Dermis blood vessel endothelial cell (primary cell): Measurements from ENCODE around the gene CBX7. TPM values are rescaled to one million over a fixed set of nuclear protein-coding genes. Genes with fewer than 3 reads are reported as not detected.

Experiments used
- DNase-seq: peaks from one replicate; pipeline ENCODE4 v3.0.0; 2010
- total RNA-seq: library from RNA; depleted of rRNA; stranded (reverse); fragments of >200 nt; gene quantifications from 2 replicates; pipeline ENCODE4 v1.2.3, GENCODE V29; 2014

Gene CBX7
- total RNA-seq: 6.4 and 9.5 TPM in 2 replicates

- peak; percentile 87 for DNase-seq
Observed at GRCh38 chr22:39152511-39153219, at the start of gene CBX7. Gene CBX7, minus strand, starts transcription at chr22:39152680. Its CDS starts 236 bp downstream, at chr22:39152444.

DNA sequence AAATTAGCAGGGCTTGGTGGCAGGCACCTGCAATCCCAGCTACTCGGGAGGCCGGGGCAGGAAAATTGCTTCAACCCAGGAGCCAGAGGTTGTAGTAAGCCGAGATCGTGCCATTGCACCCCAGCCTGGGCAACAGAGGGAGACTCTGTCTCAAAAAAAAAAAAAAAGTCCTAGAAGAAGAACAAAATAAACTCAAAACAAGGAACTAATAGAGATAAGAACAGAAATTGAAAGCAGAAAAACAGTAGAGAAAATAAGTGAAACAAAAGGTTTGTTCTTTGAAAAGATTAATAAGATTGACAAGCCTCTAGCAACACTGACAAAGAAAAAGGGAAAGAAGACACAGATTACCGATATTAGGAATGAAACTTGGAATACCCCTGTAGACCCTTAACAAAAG is 45.1 kb upstream of the CBX7 start:
- no peak for DNase-seq

DNA sequence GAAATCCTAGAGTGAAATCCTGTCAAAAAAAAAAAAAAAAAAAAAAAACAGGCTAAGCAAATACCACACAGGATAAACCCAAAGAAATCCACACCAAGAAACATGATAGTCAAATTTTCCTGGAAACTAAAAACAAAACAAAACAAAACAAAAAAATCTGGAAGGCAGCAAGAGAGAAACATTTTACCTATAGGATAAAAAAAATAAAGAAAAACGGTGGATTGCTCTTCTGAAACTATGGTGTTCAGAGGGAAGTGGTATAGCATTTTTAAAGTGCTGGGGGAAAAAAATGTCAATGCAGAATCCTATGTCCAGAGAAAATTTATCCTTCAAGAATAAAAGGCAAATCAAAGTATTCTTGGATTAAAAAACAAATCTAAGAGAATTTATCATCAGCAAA is 41.6 kb upstream of the CBX7 start:
- DNase-seq: no peak

- DNase-seq: no peak
Observed at GRCh38 chr22:39188809-39189208, 36.3 kb upstream of the CBX7 start.

DNA sequence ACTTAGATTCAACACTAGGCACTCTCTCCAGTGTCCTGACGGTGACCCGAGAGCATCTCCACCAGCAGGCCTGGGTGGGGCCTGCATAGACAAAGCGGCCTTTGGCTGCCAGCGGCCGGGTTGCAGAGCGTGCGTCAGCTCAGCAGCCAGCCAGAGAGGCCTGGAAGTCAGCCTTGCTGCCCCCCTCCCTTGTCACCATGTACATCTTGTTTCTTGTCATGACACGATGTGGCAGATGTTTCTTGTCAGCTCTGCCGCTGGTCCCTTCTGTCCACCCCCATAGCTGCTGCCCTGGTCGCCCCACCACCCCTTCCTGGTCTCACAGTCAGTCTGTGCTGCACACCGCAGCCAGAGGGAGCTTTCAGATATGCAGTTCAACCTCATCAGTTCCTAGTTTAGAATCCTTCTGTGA is 33.1 kb upstream of the CBX7 start:
- DNase-seq: peak; percentile 34

DNA sequence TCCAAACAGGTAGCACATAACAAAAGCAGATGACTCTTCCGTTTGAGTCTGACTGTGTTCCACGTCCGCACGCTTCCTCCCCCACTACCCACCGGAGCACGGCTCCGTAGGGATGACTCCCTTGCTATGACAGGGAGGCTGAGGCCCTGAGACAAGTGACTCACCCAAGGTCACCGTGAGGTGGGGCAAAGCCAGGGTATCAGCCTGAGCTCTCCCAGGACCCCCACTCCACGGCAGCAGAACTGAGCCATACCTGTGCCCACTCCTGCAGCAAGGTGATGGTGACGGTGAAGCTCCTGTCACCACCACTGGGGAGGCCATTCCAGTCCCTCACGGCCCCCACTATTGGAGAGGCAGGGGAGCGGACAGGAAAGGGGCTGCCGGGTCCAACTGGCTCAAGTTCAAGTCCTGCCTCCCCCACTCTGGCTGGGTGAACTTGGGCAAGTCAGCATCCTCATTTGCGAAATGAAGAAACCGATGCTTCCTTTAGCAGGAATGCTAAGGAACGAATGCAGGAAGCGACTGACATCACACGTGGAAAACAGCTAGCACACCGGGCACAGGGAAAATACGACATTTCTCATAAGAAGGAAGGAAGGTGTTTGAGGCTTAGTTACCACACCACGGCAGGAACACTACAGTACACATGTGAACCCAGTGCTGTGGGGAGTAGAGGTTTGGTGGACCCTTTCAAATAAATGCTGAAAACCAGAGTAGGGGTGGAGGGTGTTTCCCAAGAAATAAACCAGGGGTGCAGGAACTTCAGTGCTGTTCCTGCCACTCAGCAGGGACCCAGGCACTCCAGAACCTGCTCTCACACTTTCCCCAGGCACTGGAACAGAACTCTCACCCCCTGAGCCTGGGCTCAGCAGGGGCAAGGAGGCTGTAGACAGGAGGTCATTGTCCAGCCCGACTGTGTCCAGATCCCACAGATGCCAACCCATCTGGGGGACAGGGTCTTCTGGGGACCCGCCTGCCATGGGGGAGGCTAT is 32.4 kb upstream of the CBX7 start:
- peak; percentile 87 for DNase-seq

- DNase-seq: peak; percentile 92
Observed at GRCh38 chr22:39183991-39184585, 31.6 kb upstream of the CBX7 start.

DNA sequence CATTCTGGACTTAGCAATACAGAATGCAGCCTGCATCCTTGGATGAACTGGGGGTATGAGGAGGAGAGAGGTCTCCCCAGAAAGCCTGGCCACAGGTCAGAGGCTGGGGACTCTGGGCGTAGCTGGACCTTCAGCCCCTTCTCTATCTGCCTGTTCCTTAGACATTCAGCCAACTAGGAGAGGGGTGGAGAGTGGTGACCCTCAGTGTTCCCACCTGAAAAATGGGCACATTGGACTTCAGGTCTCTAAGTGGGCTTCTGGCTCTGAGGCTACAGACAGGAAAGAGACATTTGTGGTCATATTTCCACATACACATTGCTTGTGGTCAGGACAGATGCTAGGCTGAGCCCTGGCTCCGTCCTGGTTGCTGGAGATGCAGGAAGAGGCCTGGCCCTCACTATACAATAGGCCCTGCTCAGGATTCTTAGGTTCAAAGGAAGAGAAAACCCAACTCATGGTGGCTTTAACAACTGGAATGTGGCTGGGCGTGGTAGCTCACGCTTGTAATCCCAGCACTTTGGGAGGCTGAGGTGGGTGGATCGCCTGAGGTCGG is 30.1 kb upstream of the CBX7 start:
- no peak for DNase-seq

DNA sequence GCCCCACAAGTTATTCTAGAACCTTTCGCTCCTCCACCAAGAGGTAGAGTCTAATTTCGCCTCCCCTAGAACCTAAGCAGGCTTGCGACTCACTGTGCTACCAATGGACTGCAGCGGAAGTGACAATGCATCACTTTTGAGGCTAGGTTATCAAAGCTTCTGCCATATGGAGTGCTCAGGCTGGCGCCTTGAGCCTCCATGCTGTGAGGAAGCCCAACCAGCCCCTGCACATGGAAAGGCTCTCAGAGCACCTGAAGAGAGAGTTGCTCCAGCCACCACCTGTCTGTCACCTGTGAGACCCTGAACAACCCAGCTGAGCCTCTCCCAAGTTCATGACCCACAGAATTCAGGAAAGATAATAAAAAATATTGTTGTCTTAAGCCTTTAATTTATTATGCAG is 29.3 kb upstream of the CBX7 start:
- no peak for DNase-seq

GRCh38 chr22:39181356-39181755 is 28.9 kb upstream of the CBX7 start:
- DNase-seq: no peak

DNA sequence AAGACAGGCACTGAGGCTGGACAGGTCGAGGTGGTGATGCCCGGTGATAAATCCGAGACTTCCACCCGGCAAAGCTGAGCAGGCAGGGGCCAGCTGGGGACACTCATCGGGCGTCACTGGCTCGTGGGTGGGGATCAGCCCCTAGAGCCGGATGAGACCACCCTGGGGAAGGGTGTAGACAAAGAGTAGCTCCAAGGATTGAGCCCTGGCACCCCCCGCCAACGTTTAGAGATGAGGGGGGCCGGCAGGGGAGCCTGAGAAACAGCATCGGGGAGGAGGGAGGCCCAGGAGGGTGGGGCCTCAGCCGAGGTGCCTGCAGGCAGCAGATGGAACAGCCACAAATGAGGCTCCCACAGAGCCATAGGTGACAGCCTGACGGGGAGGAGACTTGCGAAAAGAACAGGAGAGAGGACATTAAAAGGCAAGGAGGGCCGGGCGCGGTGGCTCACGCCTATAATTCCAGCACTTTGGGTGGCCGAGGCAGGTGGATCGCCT is 27.4 kb upstream of the CBX7 start:
- no peak for DNase-seq

GRCh38 chr22:39179401-39179827 is 26.9 kb upstream of the CBX7 start:
- no peak for DNase-seq

- peak; percentile 93 for DNase-seq
Observed at GRCh38 chr22:39178206-39179111, 26.0 kb upstream of the CBX7 start.

DNA sequence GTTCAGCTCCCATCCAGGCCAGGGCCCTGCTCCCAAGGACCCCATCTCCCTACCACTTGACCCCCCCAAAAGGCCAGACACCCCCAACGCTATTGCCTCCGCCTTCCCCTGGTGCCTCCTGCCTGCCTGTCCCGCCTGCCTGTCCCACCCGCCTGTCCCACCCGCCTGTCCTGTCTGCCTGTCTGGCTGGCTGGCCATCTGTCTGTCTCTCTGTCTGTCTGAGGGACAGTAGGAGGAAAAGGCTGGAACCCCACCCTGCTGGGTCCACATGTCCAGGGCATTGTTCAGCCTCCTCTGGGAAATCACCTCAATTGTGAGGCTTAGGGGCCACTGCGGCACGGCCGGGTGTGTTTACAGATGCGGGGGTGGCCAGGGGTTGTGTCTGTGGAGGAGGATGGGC is 25.3 kb upstream of the CBX7 start:
- peak; percentile 69 for DNase-seq

DNA sequence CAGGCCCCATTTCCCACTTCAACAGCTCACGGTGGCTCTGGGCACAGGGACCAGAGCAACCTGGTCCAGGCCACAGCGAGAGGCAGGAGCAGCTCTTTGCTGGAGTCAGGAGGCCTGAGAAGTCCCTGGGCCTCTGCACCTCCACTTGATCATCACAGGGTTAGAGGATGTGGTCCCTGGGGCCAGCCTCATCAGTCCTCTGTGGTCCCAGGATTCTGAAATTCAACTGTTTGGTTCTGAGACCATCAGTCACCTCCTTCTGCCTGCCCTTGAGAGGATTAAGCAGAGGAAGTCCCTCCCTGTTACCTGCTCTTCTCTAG is 24.9 kb upstream of the CBX7 start:
- DNase-seq: peak; percentile 23

DNA sequence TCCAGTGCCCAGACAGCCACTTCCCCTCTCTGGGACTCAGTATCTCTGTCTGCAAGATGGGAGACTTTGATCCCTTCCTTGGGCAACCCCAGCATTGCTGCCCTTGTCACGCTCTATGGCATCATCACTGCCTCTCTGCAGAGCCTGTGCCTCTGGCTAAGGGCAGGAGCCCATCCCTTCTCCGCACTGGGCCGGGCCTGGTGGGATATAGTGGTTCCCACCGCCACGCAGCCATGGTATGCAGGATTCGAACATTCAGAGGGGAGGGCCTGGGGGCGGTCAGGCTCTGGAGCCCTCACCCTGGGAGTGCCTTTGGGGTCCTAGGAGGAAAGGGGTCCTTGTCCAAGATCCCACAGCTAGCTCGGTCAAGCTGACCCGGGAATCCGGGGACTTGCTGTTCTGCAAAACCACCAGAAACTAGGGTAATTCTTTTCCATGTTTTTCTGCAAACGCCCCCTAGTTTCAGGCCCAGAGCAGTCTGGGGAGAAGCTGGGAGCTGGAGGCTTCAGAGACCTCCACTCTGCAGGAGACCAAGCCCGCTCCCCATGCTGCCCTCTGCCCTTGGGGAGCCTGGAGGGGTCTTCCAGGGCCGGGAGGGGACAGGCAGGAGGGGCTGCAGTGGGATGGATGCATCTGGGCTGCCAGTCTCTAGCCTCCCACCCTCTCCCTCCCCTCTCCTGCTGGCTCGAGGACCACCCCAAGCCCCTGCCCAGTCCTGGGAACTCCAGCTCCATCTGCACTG is 24.4 kb upstream of the CBX7 start:
- DNase-seq: peak; percentile 26

- DNase-seq: peak; percentile 92
Observed at GRCh38 chr22:39176143-39176713, 23.7 kb upstream of the CBX7 start.

DNA sequence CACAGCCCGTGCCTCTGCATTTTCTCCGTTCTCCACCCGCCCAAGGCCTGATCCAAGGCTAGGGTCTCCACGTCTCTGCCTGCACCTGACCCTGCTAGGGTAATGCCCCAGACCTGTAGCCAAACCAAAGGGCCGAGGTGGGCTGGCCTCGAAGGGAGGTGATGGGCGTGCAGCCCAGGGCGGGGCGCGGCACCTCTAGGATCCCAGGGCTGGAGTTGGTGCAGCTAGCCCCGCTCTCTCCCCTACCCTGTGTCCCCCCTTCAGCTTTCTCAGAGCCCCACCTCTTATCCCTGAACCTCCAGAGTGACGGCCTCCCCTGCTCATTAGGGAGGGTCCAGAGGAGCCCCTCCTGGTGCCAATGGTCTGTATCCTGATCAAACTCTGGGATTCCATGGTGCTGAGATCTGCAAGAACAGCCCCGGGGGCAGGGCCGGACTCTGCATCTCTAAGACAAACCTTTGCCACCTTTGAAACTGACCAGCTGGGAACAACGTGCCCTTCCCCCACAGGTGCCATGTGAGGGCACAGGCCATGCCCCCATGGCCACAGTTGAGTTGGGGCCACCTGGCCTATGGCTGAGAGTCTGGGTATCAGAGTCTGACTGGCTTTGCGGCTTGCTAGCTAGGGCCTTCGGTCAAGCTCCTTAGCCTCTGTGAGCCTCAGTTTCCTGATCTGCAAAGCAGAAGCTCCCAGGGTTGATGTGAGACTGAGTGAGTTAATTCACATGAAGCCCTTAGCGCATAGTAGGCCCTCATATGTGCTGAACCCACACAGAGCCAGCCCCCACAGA is 23.1 kb upstream of the CBX7 start:
- peak; percentile 59 for DNase-seq

- DNase-seq: peak; percentile 100
Observed at GRCh38 chr22:39174498-39175352, 22.2 kb upstream of the CBX7 start.
